ENCODE data around the gene DCHS1. TPM values are rescaled to one million over a fixed set of nuclear protein-coding genes. Genes with fewer than 3 reads are reported as not detected.

Gene DCHS1
- total RNA-seq, 1 donor from 2014 or later = 1.8 TPM

DNA sequence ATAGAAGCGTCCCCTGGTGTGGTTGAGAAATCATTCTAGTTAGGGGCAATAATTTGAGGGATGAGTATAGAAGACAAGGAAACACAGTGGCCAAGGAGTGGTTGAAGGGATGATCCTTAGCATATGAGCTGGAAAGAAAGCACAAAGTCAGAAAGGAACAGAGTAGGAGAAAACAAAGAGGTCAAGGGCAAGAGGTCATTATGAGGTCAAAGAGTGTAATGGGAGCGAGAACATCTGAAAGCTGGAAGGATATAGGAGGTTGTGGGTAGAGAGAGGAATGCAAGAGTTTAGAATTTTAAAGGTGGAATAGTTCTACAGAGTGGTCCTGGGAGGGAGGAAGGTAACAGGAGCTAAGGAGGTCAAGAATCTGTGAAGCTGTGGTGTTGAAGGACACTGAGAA is 2.0 kb downstream of the DCHS1 start:
- no peak for DNase-seq (ENCODE audit: low read depth)
- H3K4me3 ChIP-seq (ENCODE audit: low read depth, low read length) = no peak overlapping the region
- TF ChIP-seq CTCF (conservative IDR thresholded peaks at IDR 0.05; ENCODE audit: low read depth, low read length) = no peak

DNA sequence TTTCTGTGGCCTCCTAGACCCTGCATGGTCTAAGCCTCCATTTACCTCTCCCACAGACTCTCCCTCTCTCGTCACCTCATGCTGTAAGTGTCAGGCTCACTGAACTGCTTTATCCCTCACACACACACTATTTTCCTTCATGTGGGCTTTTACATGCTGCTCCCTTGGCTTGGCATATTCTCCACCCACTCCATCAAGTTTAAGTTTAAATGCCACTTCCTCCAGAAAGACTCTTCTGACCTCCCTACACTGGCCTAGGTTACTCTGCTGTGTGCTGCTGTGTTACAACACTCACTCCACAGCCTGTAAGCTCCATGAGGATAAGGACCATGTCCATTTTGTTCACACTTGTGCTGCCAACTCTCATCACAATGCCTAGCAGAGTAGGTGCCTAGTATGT is 2.5 kb downstream of the DCHS1 start:
- H3K4me3 ChIP-seq (ENCODE audit: low read depth, low read length) = no peak overlapping the region
- DNase-seq (ENCODE audit: low read depth) = no peak
- TF ChIP-seq CTCF (conservative IDR thresholded peaks at IDR 0.05; ENCODE audit: low read depth, low read length) = no peak

GRCh38 chr11:6652182-6652581 is 3.4 kb downstream of the DCHS1 start:
- no peak for DNase-seq (ENCODE audit: low read depth)
- H3K4me3 ChIP-seq (ENCODE audit: low read depth, low read length) = no peak overlapping the region
- TF ChIP-seq CTCF (conservative IDR thresholded peaks at IDR 0.05; ENCODE audit: low read depth, low read length) = no peak

- no peak for TF ChIP-seq CTCF (conservative IDR thresholded peaks at IDR 0.05; ENCODE audit: low read depth, low read length)
- H3K4me3 ChIP-seq (ENCODE audit: low read depth, low read length) = no peak overlapping the region
- DNase-seq (ENCODE audit: low read depth) = no peak
These were observed 4.6 kb downstream of the DCHS1 start for GRCh38 chr11:6650980-6651379.

DNA sequence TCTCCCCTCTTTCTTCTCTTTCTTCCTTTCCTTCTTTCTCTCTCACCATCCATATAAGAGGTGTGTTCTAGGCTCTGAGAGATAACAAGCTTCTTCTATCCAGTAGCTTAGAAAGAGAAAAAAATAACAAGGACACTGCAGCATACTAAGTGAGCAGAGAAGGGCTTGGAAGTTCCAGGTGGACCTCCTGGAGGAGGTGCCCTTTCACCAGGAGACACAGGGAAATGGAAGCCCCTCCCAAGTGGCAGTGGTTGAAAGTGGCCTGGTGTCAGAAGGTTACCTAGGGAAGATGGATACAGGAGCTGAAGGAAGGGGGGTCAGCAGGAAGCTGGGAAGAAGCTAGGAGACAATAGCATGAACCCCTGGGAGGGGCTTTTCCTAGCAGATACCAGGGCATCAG is 5.5 kb downstream of the DCHS1 start:
- H3K4me3 ChIP-seq (ENCODE audit: low read depth, low read length) = no peak overlapping the region
- TF ChIP-seq CTCF (conservative IDR thresholded peaks at IDR 0.05; ENCODE audit: low read depth, low read length) = no peak
- DNase-seq (ENCODE audit: low read depth) = no peak

DNA sequence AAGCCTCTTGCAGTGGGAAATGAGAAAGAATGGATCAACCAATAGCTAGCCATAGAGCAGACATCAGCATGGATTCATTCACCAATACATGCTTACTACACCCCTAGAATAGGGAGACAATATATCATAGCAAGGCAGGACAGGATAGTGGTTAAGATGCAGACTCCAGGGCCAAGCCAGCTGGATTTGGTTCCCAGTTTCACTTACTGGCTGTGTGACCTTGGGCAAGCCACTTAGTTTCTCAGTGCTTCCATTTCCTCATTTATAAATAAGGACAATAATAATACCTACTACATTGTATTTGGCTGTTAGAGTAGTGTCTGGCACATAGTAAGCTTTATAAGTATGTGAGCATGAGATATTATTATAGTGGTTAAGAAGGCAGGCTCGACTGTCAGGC is 7.1 kb downstream of the DCHS1 start:
- no peak for TF ChIP-seq CTCF (conservative IDR thresholded peaks at IDR 0.05; ENCODE audit: low read depth, low read length)
- DNase-seq (ENCODE audit: low read depth) = no peak
- no peak overlapping the region for H3K4me3 ChIP-seq (ENCODE audit: low read depth, low read length)

DNA sequence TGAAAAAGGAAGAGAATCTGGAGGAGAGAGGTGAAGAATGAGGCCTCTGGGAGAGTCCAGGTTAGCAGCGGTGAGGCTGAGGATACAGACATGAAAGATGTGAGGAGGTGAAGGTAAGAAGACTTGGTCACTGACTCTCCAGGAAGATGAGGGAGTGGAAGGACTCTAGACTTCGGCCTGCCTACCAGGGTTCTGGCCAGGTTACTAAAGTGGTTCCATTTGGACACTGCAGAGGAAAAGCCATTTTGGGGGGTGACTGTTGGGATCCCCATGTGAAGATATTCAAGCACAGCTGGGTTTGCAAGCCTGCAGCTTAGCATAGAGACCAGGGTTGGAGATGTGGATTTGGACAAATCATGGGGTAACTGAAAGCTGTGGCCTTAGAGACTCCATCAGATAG is 7.8 kb downstream of the DCHS1 start:
- no peak for TF ChIP-seq CTCF (conservative IDR thresholded peaks at IDR 0.05; ENCODE audit: low read depth, low read length)
- no peak overlapping the region for H3K4me3 ChIP-seq (ENCODE audit: low read depth, low read length)
- DNase-seq (ENCODE audit: low read depth) = no peak

Data from epithelial cell of proximal tubule (primary cell).